ENCODE measurements around the gene PDZD2.

Gene PDZD2

GRCh38 chr5:32157078-32157477 lies 518.1 kb downstream of the PDZD2 start:
- no peak for DNase-seq

GRCh38 chr5:32158679-32158975 lies 519.7 kb downstream of the PDZD2 start:
- DNase-seq = no peak

GRCh38 chr5:32159328-32160072 lies 520.6 kb downstream of the PDZD2 start:
- DNase-seq = no peak

- DNase-seq = peak; percentile 12
These were observed 521.3 kb downstream of the PDZD2 start for GRCh38 chr5:32160228-32160627.

Data from fibroblast of skin of right biceps (primary cell).